Measurements from ENCODE around the gene RALGPS1. TPM values are rescaled to one million over a fixed set of nuclear protein-coding genes. Genes with fewer than 3 reads are reported as not detected.

RALGPS1 gene
- total RNA-seq, 1 donor, result 8.2 TPM

GRCh38 chr9:127232833-127233549 is 318.4 kb downstream of the RALGPS1 start:
- Histone ChIP-seq H3K9me3 (ENCODE audit: low read depth, low read length) (no peaks in the 10 kb centered on the region), H3K4me1 (ENCODE audit: insufficient read depth, low read length) (no peaks in the 10 kb centered on the region), H3K27me3 (ENCODE audit: insufficient read depth, low read length) (peaks cover 16% of the 10 kb centered on the region), H3K4me3 (ENCODE audit: low read length) (no peak overlapping the region)

GRCh38 chr9:127233550-127233949 is 319.0 kb downstream of the RALGPS1 start:
- Histone ChIP-seq H3K4me3 (ENCODE audit: low read length) (no peak overlapping the region), H3K27me3 (ENCODE audit: insufficient read depth, low read length) (peaks cover 13% of the 10 kb centered on the region), H3K9me3 (ENCODE audit: low read depth, low read length) (no peaks in the 10 kb centered on the region), H3K4me1 (ENCODE audit: insufficient read depth, low read length) (no peaks in the 10 kb centered on the region)

- H3K9me3 ChIP-seq (ENCODE audit: low read depth, low read length), result no peaks in the 10 kb centered on the region
- H3K27me3 ChIP-seq (ENCODE audit: insufficient read depth, low read length), result peaks cover 13% of the 10 kb centered on the region
- H3K4me1 ChIP-seq (ENCODE audit: insufficient read depth, low read length), result no peaks in the 10 kb centered on the region
- H3K4me3 ChIP-seq (ENCODE audit: low read length), result no peak overlapping the region
Measured at GRCh38 chr9:127233989-127234388, 319.4 kb downstream of the RALGPS1 start.

- Histone ChIP-seq H3K27me3 (ENCODE audit: insufficient read depth, low read length) (peaks cover 5% of the 10 kb centered on the region), H3K4me3 (ENCODE audit: low read length) (no peak overlapping the region), H3K9me3 (ENCODE audit: low read depth, low read length) (no peaks in the 10 kb centered on the region), H3K4me1 (ENCODE audit: insufficient read depth, low read length) (no peaks in the 10 kb centered on the region)
Measured at GRCh38 chr9:127237801-127238200, 323.2 kb downstream of the RALGPS1 start.

GRCh38 chr9:127241354-127241753 is 326.8 kb downstream of the RALGPS1 start:
- H3K27me3 ChIP-seq (ENCODE audit: insufficient read depth, low read length), result no peaks in the 10 kb centered on the region
- H3K4me1 ChIP-seq (ENCODE audit: insufficient read depth, low read length), result peaks cover 14% of the 10 kb centered on the region
- H3K9me3 ChIP-seq (ENCODE audit: low read depth, low read length), result no peaks in the 10 kb centered on the region
- no peak overlapping the region for H3K4me3 ChIP-seq (ENCODE audit: low read length)

GRCh38 chr9:127244609-127245601 is 330.3 kb downstream of the RALGPS1 start:
- peak overlapping the region; percentile 40 for H3K4me3 ChIP-seq (ENCODE audit: low read length)
- no peaks in the 10 kb centered on the region for H3K27me3 ChIP-seq (ENCODE audit: insufficient read depth, low read length)
- peaks cover 14% of the 10 kb centered on the region for H3K4me1 ChIP-seq (ENCODE audit: insufficient read depth, low read length)
- no peaks in the 10 kb centered on the region for H3K9me3 ChIP-seq (ENCODE audit: low read depth, low read length)

- no peaks in the 10 kb centered on the region for H3K9me3 ChIP-seq (ENCODE audit: low read depth, low read length)
- H3K4me1 ChIP-seq (ENCODE audit: insufficient read depth, low read length), result peaks cover 14% of the 10 kb centered on the region
- no peaks in the 10 kb centered on the region for H3K27me3 ChIP-seq (ENCODE audit: insufficient read depth, low read length)
- H3K4me3 ChIP-seq (ENCODE audit: low read length), result peak overlapping the region; percentile 40
Measured at GRCh38 chr9:127245637-127246164, 331.1 kb downstream of the RALGPS1 start.

- Histone ChIP-seq H3K4me1 (ENCODE audit: insufficient read depth, low read length) (peaks cover 14% of the 10 kb centered on the region), H3K4me3 (ENCODE audit: low read length) (no peak overlapping the region), H3K27me3 (ENCODE audit: insufficient read depth, low read length) (peaks cover 4% of the 10 kb centered on the region), H3K9me3 (ENCODE audit: low read depth, low read length) (no peaks in the 10 kb centered on the region)
Measured at GRCh38 chr9:127248241-127248640, 333.7 kb downstream of the RALGPS1 start.

GRCh38 chr9:127249877-127250276 is 335.3 kb downstream of the RALGPS1 start:
- Histone ChIP-seq H3K4me3 (ENCODE audit: low read length) (no peak overlapping the region), H3K27me3 (ENCODE audit: insufficient read depth, low read length) (peaks cover 4% of the 10 kb centered on the region), H3K4me1 (ENCODE audit: insufficient read depth, low read length) (peaks cover 7% of the 10 kb centered on the region), H3K9me3 (ENCODE audit: low read depth, low read length) (no peaks in the 10 kb centered on the region)

GRCh38 chr9:127250896-127251391 is 336.4 kb downstream of the RALGPS1 start:
- peaks cover 4% of the 10 kb centered on the region for H3K27me3 ChIP-seq (ENCODE audit: insufficient read depth, low read length)
- H3K4me1 ChIP-seq (ENCODE audit: insufficient read depth, low read length), result no peaks in the 10 kb centered on the region
- no peaks in the 10 kb centered on the region for H3K9me3 ChIP-seq (ENCODE audit: low read depth, low read length)
- H3K4me3 ChIP-seq (ENCODE audit: low read length), result no peak overlapping the region

- peaks cover 4% of the 10 kb centered on the region for H3K27me3 ChIP-seq (ENCODE audit: insufficient read depth, low read length)
- no peak overlapping the region for H3K4me3 ChIP-seq (ENCODE audit: low read length)
- H3K4me1 ChIP-seq (ENCODE audit: insufficient read depth, low read length), result no peaks in the 10 kb centered on the region
- no peaks in the 10 kb centered on the region for H3K9me3 ChIP-seq (ENCODE audit: low read depth, low read length)
Measured at GRCh38 chr9:127252410-127253318, 338.1 kb downstream of the RALGPS1 start.

- peaks cover 4% of the 10 kb centered on the region for H3K27me3 ChIP-seq (ENCODE audit: insufficient read depth, low read length)
- no peaks in the 10 kb centered on the region for H3K4me1 ChIP-seq (ENCODE audit: insufficient read depth, low read length)
- no peak overlapping the region for H3K4me3 ChIP-seq (ENCODE audit: low read length)
- H3K9me3 ChIP-seq (ENCODE audit: low read depth, low read length), result no peaks in the 10 kb centered on the region
Measured at GRCh38 chr9:127253446-127253845, 338.9 kb downstream of the RALGPS1 start.

GRCh38 chr9:127255692-127256091 is 341.1 kb downstream of the RALGPS1 start:
- Histone ChIP-seq H3K9me3 (ENCODE audit: low read depth, low read length) (no peaks in the 10 kb centered on the region), H3K4me1 (ENCODE audit: insufficient read depth, low read length) (no peaks in the 10 kb centered on the region), H3K27me3 (ENCODE audit: insufficient read depth, low read length) (peaks cover 4% of the 10 kb centered on the region), H3K4me3 (ENCODE audit: low read length) (no peak overlapping the region)

- H3K9me3 ChIP-seq (ENCODE audit: low read depth, low read length), result no peaks in the 10 kb centered on the region
- H3K4me3 ChIP-seq (ENCODE audit: low read length), result no peak overlapping the region
- H3K4me1 ChIP-seq (ENCODE audit: insufficient read depth, low read length), result no peaks in the 10 kb centered on the region
- peaks cover 4% of the 10 kb centered on the region for H3K27me3 ChIP-seq (ENCODE audit: insufficient read depth, low read length)
Measured at GRCh38 chr9:127256324-127256723, 341.7 kb downstream of the RALGPS1 start.

Measured in mononuclear cell (primary cell).